NCI-H2196 treated with DMSO at 0.1 percent for 48 hours (cell line): ENCODE measurements around the gene SRCAP.
A peak's percentile ranks its signal among the peaks of the same experiment; 100 is the strongest.

Experiments
- DNase-seq: peaks from one replicate; lab custom pipeline; 2025; ENCODE audit not compliant: unreplicated experiment; lab: John Stamatoyannopoulos, UW

SRCAP gene

DNA sequence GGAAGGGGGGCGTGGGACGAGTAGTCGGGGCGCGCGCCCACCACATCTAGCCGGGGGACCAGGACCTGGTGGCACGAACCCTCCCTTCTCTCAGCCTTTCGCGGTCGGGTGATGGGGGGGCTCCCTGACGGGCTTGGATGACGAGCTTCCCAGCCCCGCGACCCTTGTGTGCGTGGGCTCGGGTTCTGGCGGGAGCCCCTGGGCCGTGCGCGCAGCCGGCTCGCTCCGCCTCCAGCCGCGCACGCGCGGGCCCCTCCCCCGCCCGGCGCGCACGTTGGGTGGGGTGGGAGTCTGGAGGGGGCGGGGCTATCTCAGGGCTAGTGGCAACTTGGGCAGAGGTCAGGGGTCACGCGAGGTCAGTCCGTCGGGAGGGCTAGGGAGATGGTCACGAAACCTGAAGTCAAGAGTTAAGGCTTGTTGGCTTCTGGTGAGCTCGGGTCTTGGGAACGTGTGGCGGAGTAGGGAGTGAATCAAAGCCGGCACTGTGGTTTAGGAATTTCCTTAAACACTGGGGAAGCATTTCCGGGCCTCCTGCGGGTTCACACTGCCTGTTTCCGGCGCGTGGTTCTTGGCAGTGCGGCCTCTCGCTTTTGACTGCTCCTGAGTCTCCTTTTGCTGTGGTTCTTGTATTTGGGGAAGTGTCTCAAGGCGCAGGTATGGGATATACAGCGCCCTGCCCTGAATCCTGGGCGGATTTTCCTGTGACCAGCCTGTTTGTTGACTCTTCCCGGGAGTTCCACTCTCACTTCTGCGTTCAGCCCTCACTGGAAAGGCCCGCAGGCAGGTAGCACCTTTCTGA lies at the start of gene SRCAP:
SRCAP (plus strand) TSS at position 356 of the 799 bp plus-strand sequence. CDS start 1,654 bp downstream, outside the sequence.
- peak; percentile 66 for DNase-seq

DNA sequence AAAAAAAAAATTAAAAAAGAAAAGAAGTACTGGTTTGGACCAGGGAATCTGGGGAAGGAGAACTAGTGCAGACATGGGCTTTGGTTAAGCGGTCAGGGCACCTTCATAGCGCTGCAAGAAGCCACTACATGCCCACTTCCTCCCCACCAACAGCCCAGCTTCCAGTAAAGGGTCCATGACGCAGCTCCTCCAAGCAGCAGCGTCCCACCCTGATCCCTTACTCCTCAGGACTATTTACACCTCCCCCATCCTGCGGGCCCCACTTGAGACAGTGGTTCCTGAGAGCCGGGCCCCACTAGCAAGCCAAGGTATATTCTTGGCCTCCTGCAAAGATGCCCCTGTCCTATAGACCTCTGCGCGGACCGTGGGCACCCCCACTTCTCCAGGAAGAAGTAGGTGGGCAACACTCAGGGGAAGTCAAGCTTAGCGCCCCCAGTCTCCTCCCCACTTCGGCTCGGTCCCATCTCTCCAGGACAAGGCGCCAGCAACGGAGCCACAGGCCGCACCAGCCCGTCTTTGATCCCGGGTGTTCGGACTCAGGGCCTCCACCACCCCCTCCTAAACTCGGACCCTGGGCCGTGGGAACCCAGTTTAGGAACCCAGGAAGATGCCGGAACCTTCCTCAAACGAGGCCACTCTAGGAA lies 49.1 kb upstream of the SRCAP start:
- no peak for DNase-seq

DNA sequence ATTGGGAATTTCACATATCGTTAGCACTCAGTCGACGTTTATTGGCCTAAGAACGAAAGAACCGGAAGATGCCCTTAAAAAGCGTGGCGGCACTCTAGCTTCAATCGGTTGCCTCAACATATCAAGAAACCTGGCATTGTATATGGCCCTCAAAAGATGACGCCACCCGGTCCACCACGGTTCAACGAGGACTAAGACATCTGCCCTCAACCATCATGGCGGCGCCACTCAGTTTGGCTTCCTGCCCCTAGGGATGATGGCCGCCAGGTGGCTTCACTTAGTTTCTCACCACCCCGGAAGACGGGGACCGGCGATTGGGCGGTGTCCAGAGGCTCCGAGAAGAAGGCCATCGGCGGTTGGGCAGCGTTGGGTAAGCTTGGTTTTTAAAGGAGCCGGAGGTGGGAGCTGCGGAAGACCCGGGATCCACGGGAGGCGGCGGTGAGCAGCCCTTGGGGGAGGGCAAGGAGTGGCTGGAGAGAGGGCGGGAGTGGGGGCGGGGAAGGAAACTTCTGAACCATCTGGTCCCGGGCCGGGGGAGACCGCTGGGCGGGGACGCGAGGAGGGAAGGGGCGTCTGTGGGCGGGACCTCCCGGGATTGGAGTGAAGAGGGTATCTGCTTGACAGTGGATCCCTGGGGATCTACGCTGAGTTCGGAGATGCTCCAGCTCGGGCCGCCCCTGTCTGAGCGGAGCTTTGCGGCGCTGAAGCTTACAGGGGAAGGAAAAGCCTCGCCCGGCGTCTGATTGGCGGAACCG lies 48.4 kb upstream of the SRCAP start, which contains the start of gene PRR14:
PRR14 (plus strand) TSS at position 592 of the 755 bp plus-strand sequence. CDS start 686 bp downstream, outside the sequence.
- peak; percentile 99 for DNase-seq

DNA sequence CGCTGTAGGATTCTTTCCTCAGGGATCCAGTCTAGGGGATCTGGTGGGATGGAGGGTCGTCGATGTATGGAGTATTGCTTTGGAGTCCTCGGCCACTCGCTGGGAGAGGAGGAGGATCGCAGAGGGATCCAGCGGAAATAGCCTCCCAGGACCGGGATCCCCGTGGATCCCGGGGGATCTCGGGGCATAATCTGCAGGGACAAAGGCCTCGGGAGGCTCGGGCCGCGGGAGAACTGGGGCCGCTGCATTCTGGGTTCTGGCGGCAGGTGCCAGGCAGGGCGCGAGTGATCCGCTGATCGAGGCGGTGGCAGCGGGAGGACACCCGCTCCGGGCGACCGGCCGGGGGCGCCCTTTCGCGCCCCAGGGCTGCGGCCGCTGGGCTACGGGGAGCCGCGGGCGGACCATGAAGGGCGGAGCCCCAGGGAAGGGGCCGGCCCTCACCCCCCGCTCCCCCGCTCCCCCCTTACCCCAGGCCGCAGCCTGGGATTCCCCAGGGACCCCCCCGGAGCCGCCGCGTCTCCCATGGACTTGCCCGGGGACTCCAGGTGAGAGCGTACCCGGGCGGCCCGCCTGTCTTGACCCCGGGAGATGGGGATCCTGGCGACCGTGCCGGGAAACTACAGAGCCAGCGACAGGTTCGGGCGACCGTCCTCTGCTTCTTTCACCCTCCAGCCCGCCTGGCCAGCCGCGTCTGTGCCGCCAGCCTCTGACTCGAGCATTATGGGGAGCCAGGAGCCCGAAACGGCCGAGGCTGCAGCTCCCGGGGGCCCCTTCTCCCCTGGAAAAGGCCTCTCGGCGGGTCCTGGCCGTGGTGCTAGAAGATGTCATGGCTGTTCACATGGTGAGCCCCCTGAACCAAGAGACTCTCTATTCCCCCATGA lies 47.6 kb upstream of the SRCAP start:
- peak; percentile 39 for DNase-seq

DNA sequence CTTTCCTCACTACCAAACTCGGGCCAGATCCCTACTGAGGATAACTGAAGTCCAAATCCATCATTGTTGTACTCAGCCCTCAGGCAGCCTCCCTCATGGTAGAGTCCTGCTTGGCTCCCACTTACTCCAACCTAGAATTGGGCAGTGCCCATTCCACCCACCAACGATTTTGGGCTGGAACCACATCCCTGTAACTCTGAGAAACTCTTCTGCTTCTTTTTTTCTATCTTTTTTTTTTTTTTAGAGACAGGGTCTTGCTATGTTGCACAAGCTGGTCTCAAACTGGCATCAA lies 47.0 kb upstream of the SRCAP start:
- DNase-seq: no peak

DNA sequence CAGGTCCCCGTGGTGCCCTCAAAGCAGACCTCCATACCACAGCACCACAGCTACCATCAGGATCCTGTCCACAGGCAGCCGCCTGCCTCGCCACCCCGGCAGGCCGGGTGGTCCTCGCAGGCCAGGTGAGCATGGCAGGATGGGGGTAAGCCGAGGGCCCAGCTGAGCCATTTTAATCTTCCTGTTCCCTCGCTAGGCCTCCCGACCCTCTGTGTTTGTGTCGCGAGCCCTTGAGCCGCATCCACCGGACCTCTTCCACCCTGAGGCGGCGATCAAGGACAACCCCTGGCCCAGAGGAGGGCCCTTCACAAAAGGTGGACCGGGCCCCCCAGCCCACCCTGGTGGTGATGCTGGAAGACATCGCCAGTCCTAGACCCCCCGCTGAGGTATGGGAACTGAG lies 46.3 kb upstream of the SRCAP start:
- DNase-seq: no peak

DNA sequence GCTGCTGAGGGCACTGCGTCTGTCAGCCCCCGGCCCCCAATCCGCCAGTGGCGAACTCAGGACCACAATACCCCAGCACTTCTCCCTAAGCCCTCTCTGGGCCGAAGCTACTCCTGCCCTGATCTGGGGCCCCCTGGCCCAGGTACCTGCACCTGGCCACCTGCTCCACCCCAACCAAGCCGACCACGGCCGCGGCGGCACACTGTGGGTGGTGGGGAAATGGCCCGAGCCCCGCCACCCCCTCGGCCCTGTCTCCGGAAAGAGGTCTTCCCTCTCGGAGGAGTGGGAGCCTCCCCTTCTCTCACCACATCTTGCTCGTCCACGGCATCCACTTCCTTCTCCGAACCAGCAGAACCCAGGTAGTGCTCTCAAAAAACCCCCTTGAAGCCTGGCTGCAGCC lies 44.1 kb upstream of the SRCAP start:
- no peak for DNase-seq

DNA sequence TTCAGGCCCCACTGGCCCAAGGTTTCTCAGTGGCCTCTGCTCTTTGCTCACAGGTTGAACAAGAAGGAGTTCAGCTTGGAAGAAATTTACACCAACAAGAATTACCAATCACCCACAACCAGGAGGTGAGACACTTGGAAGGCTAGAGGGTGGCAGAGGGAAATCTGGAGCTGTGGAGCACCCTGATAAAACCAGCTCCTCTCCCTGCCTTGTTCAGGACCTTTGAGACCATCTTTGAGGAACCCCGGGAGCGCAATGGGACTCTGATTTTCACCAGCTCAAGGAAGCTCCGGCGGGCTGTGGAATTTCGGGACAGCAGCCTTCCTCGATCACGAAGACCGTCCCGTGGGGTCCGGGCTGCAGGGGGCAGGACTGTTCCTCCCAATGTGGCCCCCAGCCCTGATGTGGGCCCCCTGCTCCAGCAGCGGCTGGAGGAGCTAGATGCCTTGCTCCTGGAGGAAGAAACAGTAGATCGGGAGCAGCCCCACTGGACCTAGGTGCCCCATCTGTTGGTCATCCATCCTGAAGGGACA lies 43.1 kb upstream of the SRCAP start:
- no peak for DNase-seq

DNA sequence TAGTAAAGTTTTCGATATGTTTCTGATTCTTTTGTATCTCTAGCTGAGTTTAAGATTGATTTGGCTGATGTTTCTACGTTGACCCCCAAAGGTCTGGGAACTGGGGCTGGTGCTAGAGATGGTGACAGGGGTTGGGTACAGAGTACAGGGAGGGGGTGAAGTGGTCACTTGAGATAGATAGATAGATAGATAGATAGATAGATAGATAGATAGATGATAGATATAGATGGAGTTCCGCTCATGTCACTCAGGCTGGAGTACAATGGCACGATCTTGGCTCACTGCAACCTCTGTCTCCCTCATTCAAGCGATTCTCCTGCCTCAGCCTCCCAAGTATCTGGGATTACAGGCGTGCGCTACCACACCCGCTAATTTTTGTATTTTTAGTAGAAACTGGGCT lies 42.6 kb upstream of the SRCAP start:
- no peak for DNase-seq

DNA sequence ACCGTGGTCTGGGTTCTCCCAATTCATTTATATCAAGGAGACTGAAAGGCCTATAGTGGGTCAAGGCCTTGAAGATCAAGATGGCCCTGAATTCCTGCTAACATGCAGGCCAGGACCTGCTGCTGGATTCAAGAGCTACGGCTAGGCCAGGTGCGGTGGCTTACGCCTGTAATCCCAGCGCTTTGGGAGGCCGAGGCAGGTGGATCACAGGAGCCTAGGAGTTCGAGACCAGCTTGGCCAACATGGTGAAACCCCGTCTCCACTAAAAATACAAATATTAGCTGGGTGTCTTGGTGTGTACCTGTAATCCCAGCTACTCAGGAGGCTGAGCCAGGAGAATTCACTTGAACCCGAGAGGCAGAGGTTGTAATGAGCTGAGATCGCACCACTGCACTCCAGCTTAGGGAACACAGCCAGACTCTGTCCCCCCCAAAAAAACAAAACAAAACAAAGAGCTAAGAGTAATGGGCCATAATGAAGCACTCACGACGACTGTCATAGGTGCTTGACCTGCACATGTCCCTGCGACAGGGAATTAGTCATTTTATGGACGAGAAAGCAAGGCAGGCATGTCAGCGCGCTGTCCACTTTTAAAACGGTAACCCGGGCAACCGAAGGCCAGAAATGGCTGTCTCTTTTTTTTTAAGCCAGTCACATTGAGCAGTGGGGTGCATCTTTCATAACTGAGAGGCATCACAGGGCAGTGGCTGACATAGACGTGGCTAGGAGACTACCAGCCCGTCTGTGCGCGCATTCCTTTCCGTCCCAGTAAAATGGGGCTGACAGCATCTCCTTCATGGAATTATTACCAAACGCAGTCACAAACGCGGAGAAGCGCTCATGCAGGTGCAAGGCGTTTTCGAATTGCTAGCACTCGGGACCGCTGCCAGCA lies 41.8 kb upstream of the SRCAP start:
- DNase-seq: no peak

DNA sequence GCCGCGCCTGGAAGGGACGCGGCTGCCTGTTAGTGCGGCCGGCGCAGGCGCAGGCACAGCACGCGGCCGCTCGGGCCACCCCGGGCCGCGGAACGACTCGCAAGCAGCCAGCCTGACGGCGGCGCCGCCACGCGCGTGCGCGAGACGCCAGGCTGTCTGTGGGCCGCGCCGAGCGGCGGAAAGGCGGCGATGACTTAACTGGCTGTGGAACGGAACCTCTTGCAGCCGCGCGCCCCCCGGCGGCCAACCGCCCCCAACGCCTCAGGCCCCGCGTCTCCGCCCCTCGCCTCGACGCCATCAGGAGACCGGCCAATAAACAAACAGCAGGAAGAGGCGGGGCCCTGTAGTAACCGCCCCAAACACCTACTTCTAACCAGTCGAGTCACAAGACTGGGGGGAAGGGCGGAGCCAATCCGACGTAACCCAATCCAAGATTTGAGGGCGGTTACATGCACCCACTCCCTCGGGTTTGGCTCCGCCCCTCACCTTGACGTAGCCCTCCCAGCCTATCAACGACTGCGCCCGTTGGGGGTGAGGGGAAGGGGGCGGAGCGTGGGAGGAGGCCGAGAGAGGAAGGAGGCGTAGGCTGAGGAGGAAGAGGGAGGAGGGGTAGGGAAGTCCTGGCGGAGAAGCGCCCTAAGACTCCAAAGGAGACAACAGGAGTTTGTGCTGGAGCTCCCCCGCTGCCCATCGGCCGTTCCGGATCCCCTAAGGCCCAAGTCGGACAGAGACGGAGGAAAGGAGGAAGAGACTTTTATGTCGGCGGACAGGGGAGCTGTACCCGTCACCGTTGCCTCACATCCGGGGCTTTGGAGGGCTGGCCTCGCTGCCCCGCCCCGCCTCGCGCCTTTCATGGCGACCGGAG lies 40.9 kb upstream of the SRCAP start, which contains the start of gene FBRS:
FBRS (plus strand) TSS at position 566 of the 865 bp plus-strand sequence. CDS start 1,088 bp downstream, outside the sequence.
- DNase-seq: peak; percentile 99

DNA sequence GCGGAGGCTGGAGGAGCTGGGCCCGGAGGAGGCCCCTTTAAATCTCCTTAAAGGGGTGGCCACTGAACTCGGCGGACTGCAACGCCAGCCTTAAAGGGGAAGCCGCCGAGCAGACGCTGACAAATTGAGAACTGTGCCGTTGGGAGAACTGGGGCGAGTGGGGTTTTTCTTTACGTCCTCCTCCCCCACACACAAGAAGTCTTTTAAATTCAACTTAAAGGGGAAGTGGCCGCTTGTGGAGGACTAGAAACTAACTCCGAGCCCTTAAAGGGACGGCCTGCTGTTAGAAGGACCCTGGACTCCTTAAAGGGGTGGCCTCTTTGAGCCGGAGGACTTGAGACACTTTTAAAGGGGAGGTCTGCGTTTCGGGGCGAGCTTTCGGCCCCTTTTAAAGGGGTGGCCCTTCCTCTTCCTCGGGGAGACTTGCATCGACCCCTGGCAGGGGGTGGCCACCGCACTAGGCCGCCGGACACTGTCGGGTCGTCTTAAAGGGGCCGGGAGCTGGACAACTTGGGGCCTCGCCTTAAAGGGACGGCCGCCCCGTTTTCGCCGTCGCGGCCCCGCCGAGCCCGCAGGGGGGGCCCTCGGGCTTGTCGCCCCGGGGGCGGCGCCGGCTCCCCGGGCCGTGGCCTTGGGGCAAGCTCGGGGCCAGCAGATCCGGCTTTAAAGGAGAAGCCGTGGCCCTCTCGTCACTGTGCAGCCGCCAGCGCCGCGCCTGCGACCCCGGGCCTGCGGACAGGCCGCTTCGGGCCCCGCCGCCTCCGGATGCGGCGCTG lies 40.1 kb upstream of the SRCAP start:
- no peak for DNase-seq

DNA sequence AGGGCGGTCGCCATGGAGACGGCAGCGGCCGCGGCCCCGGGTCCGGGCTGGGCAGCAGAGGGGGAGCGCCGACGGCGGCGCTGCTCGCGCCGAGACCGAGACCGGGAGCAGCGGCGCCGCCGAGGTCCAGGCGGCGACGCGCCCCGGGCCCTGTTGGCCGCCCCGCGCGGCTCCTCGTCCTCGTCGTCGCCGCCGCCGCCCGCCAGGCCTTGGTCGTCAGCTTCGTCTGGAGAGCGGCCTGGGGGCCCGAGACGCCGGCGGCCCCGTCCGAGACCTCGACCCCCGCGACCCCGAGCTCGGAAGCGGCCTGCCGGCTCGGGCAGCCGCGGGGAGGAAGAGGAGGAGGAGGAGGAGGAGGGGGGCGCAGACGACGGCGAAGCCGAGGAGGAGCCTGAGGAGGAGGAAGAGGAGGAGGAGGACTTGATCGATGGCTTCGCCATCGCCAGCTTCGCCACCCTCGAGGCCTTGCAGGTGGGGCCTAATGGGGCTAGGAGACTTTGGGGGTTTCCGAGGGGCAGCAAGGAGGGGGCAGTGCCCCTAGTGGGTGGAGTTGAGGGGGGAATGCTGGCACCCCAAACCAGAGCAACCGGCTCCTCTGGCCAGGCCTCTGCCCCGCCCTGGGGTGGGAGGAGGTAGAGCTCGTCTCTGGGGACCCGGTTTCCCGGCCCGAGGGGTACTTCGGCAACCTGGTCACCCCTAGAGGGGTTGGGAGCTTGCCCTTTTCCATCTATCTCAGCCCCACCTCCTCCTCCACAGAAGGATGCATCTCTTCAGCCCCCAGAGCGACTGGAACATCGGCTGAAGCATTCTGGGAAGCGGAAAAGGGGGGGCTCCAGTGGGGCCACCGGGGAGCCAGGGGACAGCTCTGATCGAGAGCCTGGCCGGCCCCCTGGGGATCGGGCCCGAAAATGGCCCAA lies 39.2 kb upstream of the SRCAP start:
- DNase-seq: no peak

DNA sequence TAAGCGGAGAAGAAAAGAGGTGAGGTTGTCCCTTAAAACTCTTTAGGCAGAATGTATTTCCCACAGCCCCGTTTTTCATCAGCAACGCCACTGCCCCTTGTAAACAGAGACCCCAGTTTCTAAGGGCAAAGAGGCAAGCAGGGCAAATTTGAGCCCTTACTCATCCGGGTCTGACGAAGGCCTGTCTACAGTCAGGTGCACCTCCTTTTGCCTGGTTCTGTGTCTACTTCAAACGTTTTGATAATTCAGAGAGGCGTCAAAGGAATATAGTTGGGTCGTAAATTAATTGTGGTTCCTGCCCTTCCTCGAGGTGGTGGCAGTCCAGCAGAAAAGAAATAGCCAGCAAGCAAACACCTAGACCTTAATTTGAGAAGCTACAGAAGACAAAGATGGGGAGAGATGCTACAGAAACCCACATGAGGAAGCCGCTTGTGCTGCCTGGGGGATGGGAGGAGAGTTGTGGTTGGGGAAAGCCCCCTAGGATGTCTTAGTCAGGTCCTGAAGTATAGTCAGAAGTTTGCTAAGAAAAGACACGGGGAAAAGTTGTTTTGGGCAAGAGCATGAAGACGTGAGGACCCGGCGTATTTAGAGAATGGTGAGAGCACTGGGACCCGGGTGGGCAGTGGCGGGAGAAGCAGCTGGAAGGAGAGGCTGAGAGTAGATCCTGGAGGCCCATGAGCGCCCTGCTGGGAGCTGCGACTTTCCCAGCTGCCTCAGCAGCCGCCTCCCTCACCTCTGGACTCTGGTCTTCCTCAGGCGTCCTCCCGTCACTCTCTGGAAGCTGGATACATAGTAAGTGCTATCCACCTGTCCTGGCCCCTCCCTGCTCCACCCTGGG lies 38.3 kb upstream of the SRCAP start:
- no peak for DNase-seq

DNA sequence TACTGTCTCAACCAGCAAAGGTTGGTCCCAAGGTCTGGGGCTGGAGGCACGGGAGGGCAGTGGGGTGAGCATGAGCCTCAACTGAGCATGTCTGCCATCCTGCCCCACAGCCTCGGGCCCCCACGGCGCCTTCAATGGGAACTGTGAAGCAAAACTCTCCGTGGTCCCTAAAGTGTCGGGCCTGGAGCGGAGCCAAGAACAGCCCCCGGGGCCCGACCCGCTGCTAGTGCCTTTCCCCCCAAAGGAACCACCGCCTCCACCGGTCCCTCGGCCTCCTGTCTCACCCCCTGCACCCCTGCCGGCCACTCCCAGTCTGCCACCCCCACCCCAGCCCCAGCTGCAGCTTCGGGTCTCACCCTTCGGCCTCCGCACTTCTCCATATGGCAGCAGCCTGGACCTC lies 36.5 kb upstream of the SRCAP start:
- DNase-seq: no peak

DNA sequence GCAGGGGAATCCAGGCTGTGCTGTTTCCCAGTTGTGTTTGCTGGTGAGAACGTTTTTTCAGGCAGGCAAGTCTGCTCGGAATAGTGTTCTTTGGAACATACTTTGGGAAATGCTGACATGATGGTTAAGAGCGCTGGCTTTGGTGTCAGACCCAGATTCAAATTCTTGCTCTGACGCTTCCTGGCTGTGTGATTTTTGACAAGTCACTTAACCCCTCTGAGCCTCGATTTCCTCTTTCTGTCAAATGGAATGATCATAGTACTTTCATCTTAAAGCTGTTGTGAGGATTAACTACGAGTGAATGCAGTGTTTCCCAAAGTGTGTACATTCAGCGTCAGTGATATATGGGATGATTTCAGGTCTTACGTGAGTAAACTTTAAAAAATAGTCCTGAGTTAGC lies 35.9 kb upstream of the SRCAP start:
- no peak for DNase-seq
